HG02970 (cell line): ENCODE data around the gene KCNQ5.
"Not testable (repeated sequence)": the region's sequence is repeated elsewhere in the genome, so short reads cannot be mapped to it uniquely, and the experiment has no call there.

Source experiments
- ATAC-seq: cut with Tn5 transposase; IDR thresholded peaks from one replicate; pipeline ENCODE4 v1.9.1; 2021; ENCODE audit warnings: mild to moderate bottlenecking, moderate library complexity, moderate number of reproducible peaks; ENCODE audit not compliant: unreplicated experiment, low FRiP score

Gene KCNQ5

GRCh38 chr6:73144516-73144915, 522.7 kb downstream of the KCNQ5 start:
- no peak for ATAC-seq

GRCh38 chr6:73145690-73146089, 523.8 kb downstream of the KCNQ5 start:
- no peak for ATAC-seq

- ATAC-seq = no peak
Measured at GRCh38 chr6:73151732-73152131, 529.9 kb downstream of the KCNQ5 start.

GRCh38 chr6:73152556-73152955, 530.7 kb downstream of the KCNQ5 start:
- ATAC-seq = no peak

- no peak for ATAC-seq
Measured at GRCh38 chr6:73152966-73153757, 531.3 kb downstream of the KCNQ5 start.

- no peak for ATAC-seq
Measured at GRCh38 chr6:73156793-73157767, 535.2 kb downstream of the KCNQ5 start.

GRCh38 chr6:73157870-73158269, 536.0 kb downstream of the KCNQ5 start:
- no peak for ATAC-seq

GRCh38 chr6:73169111-73169510, 547.2 kb downstream of the KCNQ5 start:
- ATAC-seq = no peak

GRCh38 chr6:73169633-73170032, 547.8 kb downstream of the KCNQ5 start:
- no peak for ATAC-seq

GRCh38 chr6:73174646-73175045, 552.8 kb downstream of the KCNQ5 start:
- no peak for ATAC-seq

- no peak for ATAC-seq
Measured at GRCh38 chr6:73176057-73176456, 554.2 kb downstream of the KCNQ5 start.

- no peak for ATAC-seq
Measured at GRCh38 chr6:73177221-73177944, 555.5 kb downstream of the KCNQ5 start.

GRCh38 chr6:73180076-73180738, 558.3 kb downstream of the KCNQ5 start:
- ATAC-seq = no peak

GRCh38 chr6:73180763-73181619, 559.1 kb downstream of the KCNQ5 start:
- peak; percentile 78 for ATAC-seq

GRCh38 chr6:73182021-73182607, 560.2 kb downstream of the KCNQ5 start:
- no peak for ATAC-seq

- not testable (repeated sequence) for ATAC-seq
Measured at GRCh38 chr6:73193302-73193701, 571.4 kb downstream of the KCNQ5 start.

GRCh38 chr6:73194744-73195143, 572.9 kb downstream of the KCNQ5 start:
- ATAC-seq = no peak

- no peak for ATAC-seq
Measured at GRCh38 chr6:73200247-73200646, 578.4 kb downstream of the KCNQ5 start.

GRCh38 chr6:73200735-73201134, 578.9 kb downstream of the KCNQ5 start:
- ATAC-seq = no peak
